ENCODE data around the gene ALDH1A3. TPM values are rescaled to one million over a fixed set of nuclear protein-coding genes. Genes with fewer than 3 reads are reported as not detected.

Gene ALDH1A3
- total and polyA plus RNA-seq, 4 donors, result 4.5 to 19.0 (median 6.7) TPM

- no peaks in the 10 kb centered on the region for H3K4me1 ChIP-seq (ENCODE audit: control insufficient read depth in 1 of 2, insufficient read depth in 2 of 2, low read length in 2 of 2)
- H3K27ac ChIP-seq (ENCODE audit: low read depth in 1 of 2, low read length in 2 of 2), result no peak overlapping the region
- no peak overlapping the region for H3K4me3 ChIP-seq (ENCODE audit: low read length in 2 of 2)
- intact Hi-C loops (cut with DNase I), result loop anchor here in 1 of 2 donors (10.0 kb wide), 1 partner anchor 341 kb away; the partner anchor contains the start of gene CHSY1
- ATAC-seq (ENCODE audit: low FRiP score), result no peak
- DNase-seq, result no peak
- WGBS, 2 donors, result 80 to 91% methylated on average over 4 of the region's 4 CpGs
- no peaks in the 10 kb centered on the region for H3K36me3 ChIP-seq (ENCODE audit: control insufficient read depth in 1 of 2, insufficient read depth in 2 of 2, low read length in 1 of 2)
- no peaks in the 10 kb centered on the region for H3K27me3 ChIP-seq (ENCODE audit: control insufficient read depth in 1 of 2, insufficient read depth in 2 of 2, low read length in 1 of 2)
- no peaks in the 10 kb centered on the region for H3K9me3 ChIP-seq (ENCODE audit: control insufficient read depth, low read length)
Observed at GRCh38 chr15:100913961-100914360, 34.3 kb downstream of the ALDH1A3 start.

GRCh38 chr15:100914876-100915275 is 35.2 kb downstream of the ALDH1A3 start:
- no peaks in the 10 kb centered on the region for H3K9me3 ChIP-seq (ENCODE audit: control insufficient read depth, low read length)
- DNase-seq (no peak), ATAC-seq (ENCODE audit: low FRiP score) (no peak)
- no peaks in the 10 kb centered on the region for H3K27me3 ChIP-seq (ENCODE audit: control insufficient read depth in 1 of 2, insufficient read depth in 2 of 2, low read length in 1 of 2)
- intact Hi-C loops (cut with DNase I), result loop anchor here in 1 of 2 donors (10.0 kb wide), 1 partner anchor 340 kb away; the partner anchor contains the start of gene CHSY1
- no peaks in the 10 kb centered on the region for H3K4me1 ChIP-seq (ENCODE audit: control insufficient read depth in 1 of 2, insufficient read depth in 2 of 2, low read length in 2 of 2)
- 68 to 83% methylated on average over 6 of the region's 6 CpGs for WGBS, 2 donors
- H3K27ac ChIP-seq (ENCODE audit: low read depth in 1 of 2, low read length in 2 of 2), result no peak overlapping the region
- no peak overlapping the region for H3K4me3 ChIP-seq (ENCODE audit: low read length in 2 of 2)
- H3K36me3 ChIP-seq (ENCODE audit: control insufficient read depth in 1 of 2, insufficient read depth in 2 of 2, low read length in 1 of 2), result no peaks in the 10 kb centered on the region

DNA sequence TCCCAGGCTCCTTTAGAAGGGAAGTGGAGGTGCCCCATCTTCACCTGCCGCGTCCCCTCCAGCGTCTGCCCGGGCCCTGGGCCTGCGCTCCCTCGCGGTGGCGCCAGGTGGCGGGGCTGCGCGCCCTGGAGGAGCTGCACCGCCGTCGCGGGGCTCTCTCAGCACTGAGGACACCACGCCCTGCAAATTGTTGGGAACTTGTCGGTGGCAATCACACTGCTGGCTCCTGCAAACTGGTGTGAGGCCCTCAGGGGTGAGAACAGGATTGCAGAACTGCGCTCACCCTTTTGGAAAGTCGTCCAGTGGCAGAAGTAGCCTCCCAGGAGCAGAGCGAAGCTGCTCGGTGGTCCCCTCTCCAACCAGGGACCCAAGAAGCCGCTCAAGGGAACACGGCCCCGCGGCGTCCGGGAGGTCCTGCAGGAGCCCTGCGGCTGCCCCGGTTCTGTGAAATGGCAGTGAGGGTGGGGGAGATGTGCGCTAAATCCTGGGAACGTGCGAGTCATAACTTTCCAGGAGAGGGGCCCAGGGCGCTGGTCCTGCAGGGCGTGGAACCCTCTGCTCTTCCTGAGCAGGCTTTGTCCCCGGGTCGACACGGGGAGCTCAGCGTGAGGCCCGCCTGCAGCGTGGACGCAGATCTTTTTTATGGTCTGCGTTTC is 38.5 kb downstream of the ALDH1A3 start:
- no peaks in the 10 kb centered on the region for H3K36me3 ChIP-seq (ENCODE audit: control insufficient read depth in 1 of 2, insufficient read depth in 2 of 2, low read length in 1 of 2)
- peak; percentile 93 for ATAC-seq (ENCODE audit: low FRiP score)
- H3K4me1 ChIP-seq (ENCODE audit: control insufficient read depth in 1 of 2, insufficient read depth in 2 of 2, low read length in 2 of 2), result no peaks in the 10 kb centered on the region
- no peaks in the 10 kb centered on the region for H3K27me3 ChIP-seq (ENCODE audit: control insufficient read depth in 1 of 2, insufficient read depth in 2 of 2, low read length in 1 of 2)
- DNase-seq, result peak; percentile 88 to 91
- H3K4me3 ChIP-seq (ENCODE audit: low read length in 2 of 2), result peak overlapping the region; percentile 85 to 89
- no peak overlapping the region for H3K27ac ChIP-seq (ENCODE audit: low read depth in 1 of 2, low read length in 2 of 2)
- intact Hi-C loops (cut with DNase I), result loop anchor here (1.0 to 10.0 kb wide), 4 partner anchors 81 to 337 kb away; partner anchors contain the start of gene CHSY1 (in 1 of the 2)
- WGBS, 2 donors, result 2 to 3% methylated on average over 42 of the region's 42 CpGs
- H3K9me3 ChIP-seq (ENCODE audit: control insufficient read depth, low read length), result no peaks in the 10 kb centered on the region

DNA sequence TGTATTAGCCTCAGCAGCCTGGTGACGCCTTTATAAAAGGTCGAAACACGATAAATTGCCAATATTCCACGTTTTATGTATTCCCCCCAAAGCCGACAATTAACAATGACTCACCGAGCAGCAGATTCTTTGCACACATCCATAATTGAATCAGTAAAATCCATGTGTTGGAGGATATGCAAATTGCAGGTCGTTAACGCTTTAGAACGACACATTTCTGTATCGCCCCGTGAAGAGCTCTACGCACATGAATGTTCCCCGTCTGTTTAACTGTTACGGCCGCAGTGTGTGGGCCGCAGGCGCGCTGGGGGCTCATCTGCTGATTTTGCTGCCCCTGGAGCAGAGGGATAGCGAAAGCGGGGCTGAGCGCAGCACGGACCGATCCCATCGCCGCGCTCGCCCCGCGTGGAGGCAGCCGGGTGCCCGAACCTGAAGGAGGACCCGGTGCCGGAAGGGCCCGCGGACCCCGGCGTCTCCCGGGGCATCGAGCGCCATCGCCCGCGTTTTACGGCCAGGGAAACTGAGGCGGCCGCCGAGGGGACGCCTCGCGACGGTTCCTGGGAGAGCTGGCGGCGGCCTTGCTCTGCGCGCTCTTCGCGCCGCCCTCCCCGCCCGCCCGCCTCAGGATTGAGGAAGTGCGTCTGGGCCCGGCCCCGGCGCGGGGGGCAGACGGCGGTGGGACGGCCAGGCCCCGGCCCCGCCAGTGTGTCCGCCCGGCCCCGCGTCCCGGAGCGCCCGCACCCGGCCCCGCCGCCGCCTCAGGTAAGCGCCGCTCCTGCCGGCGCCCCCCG is 39.3 kb downstream of the ALDH1A3 start, which contains the start of gene LRRK1:
Gene LRRK1 (plus strand): TSS at position 668 of the 791 bp plus-strand sequence. CDS start 5,276 bp downstream, outside the sequence.
- 1% methylated on average over 63 to 87 of the region's 87 CpGs for WGBS, 2 donors
- intact Hi-C loops (cut with DNase I), result loop anchor here (1.0 to 10.0 kb wide), 4 partner anchors 80 to 336 kb away; partner anchors contain the start of gene CHSY1 (in 1 of the 2)
- DNase-seq, result peak; percentile 73 to 83
- Histone ChIP-seq H3K4me1 (ENCODE audit: control insufficient read depth in 1 of 2, insufficient read depth in 2 of 2, low read length in 2 of 2) (no peaks in the 10 kb centered on the region), H3K27ac (ENCODE audit: low read depth in 1 of 2, low read length in 2 of 2) (no peak within 1 kb of the TSS), H3K36me3 (ENCODE audit: control insufficient read depth in 1 of 2, insufficient read depth in 2 of 2, low read length in 1 of 2) (no peaks in the 10 kb centered on the region), H3K27me3 (ENCODE audit: control insufficient read depth in 1 of 2, insufficient read depth in 2 of 2, low read length in 1 of 2) (no peaks in the 10 kb centered on the region), H3K9me3 (ENCODE audit: control insufficient read depth, low read length) (no peaks in the 10 kb centered on the region), H3K4me3 (ENCODE audit: low read length in 2 of 2) (peak within 1 kb of the TSS; percentile 85 to 89)
- ATAC-seq (ENCODE audit: low FRiP score), result peak; percentile 76

GRCh38 chr15:100919481-100920405 is 40.1 kb downstream of the ALDH1A3 start:
- Histone ChIP-seq H3K4me1 (ENCODE audit: control insufficient read depth in 1 of 2, insufficient read depth in 2 of 2, low read length in 2 of 2) (no peaks in the 10 kb centered on the region), H3K36me3 (ENCODE audit: control insufficient read depth in 1 of 2, insufficient read depth in 2 of 2, low read length in 1 of 2) (no peaks in the 10 kb centered on the region), H3K9me3 (ENCODE audit: control insufficient read depth, low read length) (no peaks in the 10 kb centered on the region), H3K27ac (ENCODE audit: low read depth in 1 of 2, low read length in 2 of 2) (no peak overlapping the region), H3K4me3 (ENCODE audit: low read length in 2 of 2) (peak overlapping the region; percentile 85 to 89), H3K27me3 (ENCODE audit: control insufficient read depth in 1 of 2, insufficient read depth in 2 of 2, low read length in 1 of 2) (no peaks in the 10 kb centered on the region)
- DNase-seq, result peak; percentile 57 to 81
- intact Hi-C loops (cut with DNase I), result loop anchor here (2.0 to 10.0 kb wide), 3 partner anchors 79 to 335 kb away; partner anchors contain the start of gene CHSY1 (in 1 of the 2)
- ATAC-seq (ENCODE audit: low FRiP score), result no peak
- WGBS, 2 donors, result 6 to 9% methylated on average over 47 to 80 of the region's 80 CpGs

- Histone ChIP-seq H3K4me1 (ENCODE audit: control insufficient read depth in 1 of 2, insufficient read depth in 2 of 2, low read length in 2 of 2) (no peaks in the 10 kb centered on the region), H3K4me3 (ENCODE audit: low read length in 2 of 2) (no peak overlapping the region), H3K36me3 (ENCODE audit: control insufficient read depth in 1 of 2, insufficient read depth in 2 of 2, low read length in 1 of 2) (no peaks in the 10 kb centered on the region), H3K27ac (ENCODE audit: low read depth in 1 of 2, low read length in 2 of 2) (no peak overlapping the region), H3K27me3 (ENCODE audit: control insufficient read depth in 1 of 2, insufficient read depth in 2 of 2, low read length in 1 of 2) (no peaks in the 10 kb centered on the region), H3K9me3 (ENCODE audit: control insufficient read depth, low read length) (no peaks in the 10 kb centered on the region)
- ATAC-seq (ENCODE audit: low FRiP score) (no peak), DNase-seq (no peak)
- intact Hi-C loops (cut with DNase I), result no loop called here
- 92 to 93% methylated on average over 8 of the region's 8 CpGs for WGBS, 2 donors
Observed at GRCh38 chr15:100920516-100921135, 41.0 kb downstream of the ALDH1A3 start.

DNA sequence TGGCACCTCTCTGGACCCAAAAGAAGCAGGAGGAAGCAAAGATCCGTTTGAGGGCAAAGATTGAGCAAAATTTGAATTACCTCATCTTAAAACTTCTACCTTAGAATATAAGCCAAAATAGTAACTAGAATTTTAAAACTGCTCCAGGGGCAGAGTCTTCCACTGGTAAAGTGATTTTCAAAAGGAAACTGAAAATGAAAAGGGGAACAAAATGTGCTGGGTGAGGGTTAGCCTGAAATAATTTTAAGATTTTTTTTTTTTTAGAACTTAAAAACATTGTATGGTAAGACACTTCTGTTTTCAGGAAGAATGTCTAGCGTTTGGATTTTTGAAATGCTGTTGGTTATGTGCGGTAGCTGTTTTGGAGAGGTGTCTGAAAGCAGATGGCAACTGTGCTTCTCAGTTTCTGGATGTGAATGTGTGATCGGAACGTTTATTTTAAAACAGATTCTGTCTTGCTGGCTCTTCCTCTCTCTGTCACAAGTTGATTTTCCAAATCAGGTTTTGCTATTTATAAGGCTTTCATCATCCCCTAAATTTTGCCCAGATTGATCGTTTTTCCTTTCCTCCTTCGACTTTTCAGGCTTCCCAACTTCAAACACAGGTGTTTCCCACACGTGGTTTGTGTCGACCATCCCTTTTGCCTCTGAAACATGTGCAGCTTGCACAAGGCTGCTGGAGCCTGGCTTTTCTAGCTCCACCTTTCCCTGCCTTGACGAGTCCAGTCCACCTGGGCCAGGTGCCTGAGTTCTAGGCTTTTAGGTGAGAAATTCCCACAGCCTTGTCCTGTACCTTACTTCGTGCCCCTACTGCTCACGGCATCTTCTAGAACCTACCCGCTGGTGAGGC is 42.8 kb downstream of the ALDH1A3 start:
- 86% methylated on average over 13 of the region's 13 CpGs for WGBS, 2 donors
- Histone ChIP-seq H3K4me1 (ENCODE audit: control insufficient read depth in 1 of 2, insufficient read depth in 2 of 2, low read length in 2 of 2) (no peaks in the 10 kb centered on the region), H3K4me3 (ENCODE audit: low read length in 2 of 2) (no peak overlapping the region), H3K36me3 (ENCODE audit: control insufficient read depth in 1 of 2, insufficient read depth in 2 of 2, low read length in 1 of 2) (no peaks in the 10 kb centered on the region), H3K9me3 (ENCODE audit: control insufficient read depth, low read length) (no peaks in the 10 kb centered on the region), H3K27ac (ENCODE audit: low read depth in 1 of 2, low read length in 2 of 2) (no peak overlapping the region), H3K27me3 (ENCODE audit: control insufficient read depth in 1 of 2, insufficient read depth in 2 of 2, low read length in 1 of 2) (no peaks in the 10 kb centered on the region)
- ATAC-seq (ENCODE audit: low FRiP score) (no peak), DNase-seq (no peak)
- intact Hi-C loops (cut with DNase I), result no loop called here

All from aorta (tissue), 5 donors.